ENCODE data around the gene GHRHR. TPM values are rescaled to one million over a fixed set of nuclear protein-coding genes. Genes with fewer than 3 reads are reported as not detected.

The GHRHR gene
- total and polyA plus RNA-seq, 2 donors (not counting 1 experiment from before 2014, with no cell fraction given) = not detected

- TF ChIP-seq, protein P1, sequence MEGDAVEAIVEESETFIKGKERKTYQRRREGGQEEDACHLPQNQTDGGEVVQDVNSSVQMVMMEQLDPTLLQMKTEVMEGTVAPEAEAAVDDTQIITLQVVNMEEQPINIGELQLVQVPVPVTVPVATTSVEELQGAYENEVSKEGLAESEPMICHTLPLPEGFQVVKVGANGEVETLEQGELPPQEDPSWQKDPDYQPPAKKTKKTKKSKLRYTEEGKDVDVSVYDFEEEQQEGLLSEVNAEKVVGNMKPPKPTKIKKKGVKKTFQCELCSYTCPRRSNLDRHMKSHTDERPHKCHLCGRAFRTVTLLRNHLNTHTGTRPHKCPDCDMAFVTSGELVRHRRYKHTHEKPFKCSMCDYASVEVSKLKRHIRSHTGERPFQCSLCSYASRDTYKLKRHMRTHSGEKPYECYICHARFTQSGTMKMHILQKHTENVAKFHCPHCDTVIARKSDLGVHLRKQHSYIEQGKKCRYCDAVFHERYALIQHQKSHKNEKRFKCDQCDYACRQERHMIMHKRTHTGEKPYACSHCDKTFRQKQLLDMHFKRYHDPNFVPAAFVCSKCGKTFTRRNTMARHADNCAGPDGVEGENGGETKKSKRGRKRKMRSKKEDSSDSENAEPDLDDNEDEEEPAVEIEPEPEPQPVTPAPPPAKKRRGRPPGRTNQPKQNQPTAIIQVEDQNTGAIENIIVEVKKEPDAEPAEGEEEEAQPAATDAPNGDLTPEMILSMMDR (IDR thresholded peaks at IDR 0.05) = no peak
- TF ChIP-seq EZH2 (IDR thresholded peaks at IDR 0.05; ENCODE audit: borderline replicate concordance, insufficient read depth, low read depth, low read length, poor library complexity, severe bottlenecking) = no peak
- ChIA-PET CTCF (interaction anchor here (0.6 to 4.0 kb wide), 3 partner anchors 13 to 141 kb away, joined by 3 to 20 read pairs (median 4); no protein-coding TSS in a partner anchor), POLR2A (no interaction called here)
- no peak overlapping the region for H3K27ac Mint-ChIP-seq
- H3K4me3 ChIP-seq (ENCODE audit: control extremely low read depth in 1 of 5, extremely low read depth in 1 of 5, insufficient read depth in 1 of 5, low read depth in 2 of 5, low read length in 4 of 5) = no peak overlapping the region
- 88% methylated on average over 8 of the region's 8 CpGs for WGBS (ENCODE audit: insufficient coverage)
- no peak overlapping the region for H3K27ac ChIP-seq (ENCODE audit: low read length in 2 of 2)
- no peak overlapping the region for H3K4me3 Mint-ChIP-seq
- intact Hi-C loops (cut with micrococcal nuclease) = loop anchor here (10.0 kb wide), 1 partner anchor 748 kb away; no protein-coding TSS in a partner anchor
- no peak overlapping the region for H3K9ac ChIP-seq (ENCODE audit: low read length)
- H3K27me3 ChIP-seq (replicated peaks in 1 of 4; ENCODE audit: control extremely low read depth in 1 of 4, control insufficient read depth in 3 of 4, insufficient read depth in 4 of 4, low read length in 3 of 4) = peaks cover 0 to 8% (median 4%) of the 10 kb centered on the region in 4 experiments
- H3K9me3 Mint-ChIP-seq (ENCODE audit: insufficient read depth) = no peaks in the 10 kb centered on the region
- H3K36me3 ChIP-seq (replicated peaks in 1 of 2; ENCODE audit: control extremely low read depth in 1 of 2, control insufficient read depth in 1 of 2, extremely low read depth in 1 of 2, insufficient read depth in 2 of 2, low read length in 1 of 2) = no peaks in the 10 kb centered on the region
- no peak overlapping the region for H3K4me2 ChIP-seq (replicated peaks; ENCODE audit: low read depth, low read length, poor library complexity, severe bottlenecking)
- no peak overlapping the region for H2AFZ ChIP-seq (ENCODE audit: insufficient read depth, low read depth, low read length, poor library complexity, severe bottlenecking)
- H3K4me1 ChIP-seq (ENCODE audit: control insufficient read depth in 2 of 2, insufficient read depth in 2 of 2, low read length in 2 of 2) = no peaks in the 10 kb centered on the region
- no peaks in the 10 kb centered on the region for H3K79me2 ChIP-seq (ENCODE audit: control insufficient read depth, insufficient read depth, low read length)
- no peak for ATAC-seq (ENCODE audit: low read depth)
- H4K20me1 ChIP-seq (ENCODE audit: control insufficient read depth, insufficient read depth, low read length, poor library complexity, severe bottlenecking) = no peaks in the 10 kb centered on the region
- no peaks in the 10 kb centered on the region for H3K9me3 ChIP-seq (ENCODE audit: control extremely low read depth in 1 of 3, control insufficient read depth in 2 of 3, insufficient read depth in 1 of 3, low read length in 2 of 3)
- DNase-seq = no peak
- peaks cover 41% of the 10 kb centered on the region for H3K27me3 Mint-ChIP-seq
- peaks cover 7% of the 10 kb centered on the region for H3K4me1 Mint-ChIP-seq
These were observed 22.6 kb downstream of the GHRHR start for GRCh38 chr7:30986331-30986730.

GRCh38 chr7:30986738-30987137 is 23.0 kb downstream of the GHRHR start:
- Mint-ChIP-seq H3K4me1 (peaks cover 7% of the 10 kb centered on the region), H3K27me3 (peaks cover 41% of the 10 kb centered on the region), H3K4me3 (no peak overlapping the region), H3K27ac (no peak overlapping the region), H3K9me3 (ENCODE audit: insufficient read depth) (no peaks in the 10 kb centered on the region)
- Histone ChIP-seq H3K9me3 (ENCODE audit: control extremely low read depth in 1 of 3, control insufficient read depth in 2 of 3, insufficient read depth in 1 of 3, low read length in 2 of 3) (no peaks in the 10 kb centered on the region), H2AFZ (ENCODE audit: insufficient read depth, low read depth, low read length, poor library complexity, severe bottlenecking) (no peak overlapping the region), H3K4me2 (replicated peaks; ENCODE audit: low read depth, low read length, poor library complexity, severe bottlenecking) (no peak overlapping the region), H3K27me3 (replicated peaks in 1 of 4; ENCODE audit: control extremely low read depth in 1 of 4, control insufficient read depth in 3 of 4, insufficient read depth in 4 of 4, low read length in 3 of 4) (peaks cover 0 to 8% (median 4%) of the 10 kb centered on the region in 4 experiments), H3K36me3 (replicated peaks in 1 of 2; ENCODE audit: control extremely low read depth in 1 of 2, control insufficient read depth in 1 of 2, extremely low read depth in 1 of 2, insufficient read depth in 2 of 2, low read length in 1 of 2) (no peaks in the 10 kb centered on the region), H3K4me1 (ENCODE audit: control insufficient read depth in 2 of 2, insufficient read depth in 2 of 2, low read length in 2 of 2) (no peaks in the 10 kb centered on the region), H3K27ac (ENCODE audit: low read length in 2 of 2) (no peak overlapping the region), H3K9ac (ENCODE audit: low read length) (no peak overlapping the region), H3K4me3 (ENCODE audit: control extremely low read depth in 1 of 5, extremely low read depth in 1 of 5, insufficient read depth in 1 of 5, low read depth in 2 of 5, low read length in 4 of 5) (no peak overlapping the region), H4K20me1 (ENCODE audit: control insufficient read depth, insufficient read depth, low read length, poor library complexity, severe bottlenecking) (no peaks in the 10 kb centered on the region), H3K79me2 (ENCODE audit: control insufficient read depth, insufficient read depth, low read length) (no peaks in the 10 kb centered on the region)
- CTCF ChIA-PET = no interaction called here
- DNase-seq (no peak), ATAC-seq (ENCODE audit: low read depth) (no peak)
- intact Hi-C loops (cut with micrococcal nuclease) = loop anchor here (10.0 kb wide), 1 partner anchor 748 kb away; no protein-coding TSS in a partner anchor
- POLR2A ChIA-PET = no interaction called here
- no peak for TF ChIP-seq EZH2 (IDR thresholded peaks at IDR 0.05; ENCODE audit: borderline replicate concordance, insufficient read depth, low read depth, low read length, poor library complexity, severe bottlenecking)
- TF ChIP-seq, protein P1 (IDR thresholded peaks at IDR 0.05) = no peak
- 23% methylated on average over 15 of the region's 16 CpGs for WGBS (ENCODE audit: insufficient coverage)

All from B cell (primary cell).